Activated naive CD4-positive, alpha-beta T cell treated with anti-CD3 and anti-CD28 coated beads, Interleukin-2, amount 50 U/mL, for 16 hours (primary cell): ENCODE results near the gene JADE2.
"Not testable (repeated sequence)": the region's sequence is repeated elsewhere in the genome, so short reads cannot be mapped to it uniquely, and the experiment has no call there.

Experiments used
- DNase-seq: peaks from one replicate; pipeline ENCODE4 v3.0.0-alpha.2; 2020

JADE2 gene

DNA sequence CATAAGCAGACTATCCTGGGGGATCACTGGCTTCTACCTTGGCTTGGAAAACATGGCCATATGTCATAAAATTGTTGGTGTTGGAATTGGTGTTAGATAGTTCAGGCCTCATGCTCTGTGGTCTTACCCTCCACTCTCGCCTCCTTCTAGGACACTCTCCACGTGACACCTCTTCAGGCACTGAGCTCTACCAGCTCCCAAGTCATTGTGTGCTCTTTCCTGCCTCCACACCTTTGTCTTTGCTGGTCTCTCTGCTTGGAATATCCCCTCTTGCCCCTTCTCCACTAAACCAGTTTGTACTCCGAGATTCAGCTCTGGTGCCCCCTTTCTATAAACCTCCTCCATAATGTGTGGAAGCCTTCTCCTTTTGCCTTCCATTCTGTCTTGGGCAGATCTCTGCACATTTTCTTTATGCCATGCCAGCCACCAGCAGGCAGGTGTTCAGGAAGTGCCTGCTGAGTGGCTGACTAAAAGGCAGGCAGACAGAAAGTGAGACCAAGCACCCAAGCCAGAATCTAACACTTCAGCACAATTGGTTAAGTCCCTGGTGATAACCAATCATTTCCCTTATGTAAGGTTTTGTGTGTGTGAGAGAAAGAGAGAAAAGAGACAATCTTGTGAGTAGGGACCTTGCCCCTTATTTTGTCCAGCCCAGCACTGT, 69.5 kb downstream of the JADE2 start:
- no peak for DNase-seq

DNA sequence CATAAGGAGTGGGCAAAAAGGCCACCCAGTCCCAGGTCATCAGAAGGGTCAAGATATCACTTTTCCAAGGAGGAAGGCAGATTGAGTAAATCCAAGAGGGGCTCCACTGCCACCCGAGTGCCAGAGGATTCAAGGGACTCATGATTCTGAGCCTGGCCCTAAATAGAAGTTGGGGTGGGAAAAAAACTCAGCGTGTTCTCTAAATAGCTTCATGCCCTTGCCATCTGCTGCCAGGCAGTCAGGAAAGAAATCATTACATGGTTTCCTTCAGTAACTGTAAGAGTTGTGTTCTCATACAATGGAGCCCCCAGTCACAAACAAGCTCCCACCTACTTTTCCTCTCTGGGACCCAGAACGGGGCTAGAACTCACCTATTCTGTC, 70.0 kb downstream of the JADE2 start:
- DNase-seq, result no peak

DNA sequence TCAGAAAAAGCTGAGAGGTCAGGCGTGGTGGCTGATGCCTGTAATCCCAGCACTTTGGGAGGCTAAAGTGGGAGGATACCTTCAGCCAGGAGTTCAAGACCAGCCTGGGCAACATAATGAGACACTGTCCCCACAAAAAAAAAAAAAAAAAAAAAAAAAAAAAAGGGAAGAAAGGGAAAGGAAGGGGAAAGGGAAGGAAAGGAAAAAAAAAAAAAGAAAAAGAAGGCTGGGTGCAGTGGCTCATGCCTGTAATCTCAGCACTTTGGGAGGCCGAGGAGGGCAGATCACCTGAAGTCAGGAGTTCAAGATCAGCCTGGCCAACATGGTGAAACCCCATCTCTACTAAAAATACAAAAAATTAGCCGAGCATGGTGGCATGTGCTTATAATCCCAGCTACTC, 74.3 kb downstream of the JADE2 start:
- DNase-seq, result not testable (repeated sequence)

DNA sequence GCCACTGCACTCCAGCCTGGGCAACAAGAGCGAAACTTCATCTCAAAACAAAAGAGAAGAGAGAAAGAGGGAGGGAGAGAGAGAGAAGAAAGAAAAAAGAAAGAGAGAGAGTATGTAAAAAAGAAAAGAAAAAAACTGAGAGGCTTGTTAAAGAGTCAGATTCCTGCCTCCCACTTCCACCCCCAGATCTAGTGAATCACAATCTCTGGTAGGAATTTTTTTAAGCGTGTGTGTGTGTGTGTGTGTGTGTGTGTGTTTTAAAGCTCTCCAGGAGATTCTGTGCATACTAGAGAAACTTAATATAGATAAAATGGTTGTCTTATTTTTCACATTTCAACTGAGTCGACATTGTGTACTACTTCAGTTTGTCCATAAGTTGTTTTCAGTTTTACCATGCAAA, 75.1 kb downstream of the JADE2 start:
- no peak for DNase-seq

DNA sequence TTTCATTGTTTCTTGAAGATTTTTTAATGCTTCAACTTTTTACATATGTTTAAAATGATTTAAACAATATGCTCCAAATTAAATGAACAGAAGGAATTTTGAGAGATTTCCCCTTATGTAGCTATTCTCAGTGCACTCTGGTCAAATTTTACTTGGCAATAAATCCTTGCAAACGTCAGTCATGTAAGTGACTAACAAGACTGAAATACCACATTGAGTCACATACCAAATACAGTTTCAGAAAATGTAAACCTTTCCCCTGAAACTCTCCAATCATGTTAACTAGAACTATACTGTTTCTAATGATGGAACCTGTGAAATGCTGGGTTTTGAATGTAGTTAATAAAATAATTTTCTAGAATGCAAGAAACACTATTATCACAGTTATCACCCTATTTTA, 77.6 kb downstream of the JADE2 start:
- DNase-seq, result no peak

DNA sequence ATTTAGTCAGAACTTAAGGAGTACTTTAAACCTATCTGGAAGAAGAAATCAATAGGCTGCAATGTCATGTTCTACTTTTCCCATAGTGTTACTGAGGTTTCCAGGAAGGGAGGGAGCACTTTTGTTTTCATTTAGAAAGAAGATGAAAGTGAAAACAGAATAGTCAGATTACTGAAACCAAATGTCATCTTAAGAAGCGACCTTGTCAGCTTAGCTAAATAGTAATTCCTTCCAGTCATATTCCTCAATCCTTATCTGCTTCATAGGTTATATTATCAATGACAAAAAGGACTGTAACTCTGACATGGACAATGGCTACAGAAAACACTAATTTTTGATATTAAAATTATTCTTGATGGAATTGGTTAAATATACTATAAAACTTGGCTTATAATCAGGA, 79.4 kb downstream of the JADE2 start:
- DNase-seq, result no peak

DNA sequence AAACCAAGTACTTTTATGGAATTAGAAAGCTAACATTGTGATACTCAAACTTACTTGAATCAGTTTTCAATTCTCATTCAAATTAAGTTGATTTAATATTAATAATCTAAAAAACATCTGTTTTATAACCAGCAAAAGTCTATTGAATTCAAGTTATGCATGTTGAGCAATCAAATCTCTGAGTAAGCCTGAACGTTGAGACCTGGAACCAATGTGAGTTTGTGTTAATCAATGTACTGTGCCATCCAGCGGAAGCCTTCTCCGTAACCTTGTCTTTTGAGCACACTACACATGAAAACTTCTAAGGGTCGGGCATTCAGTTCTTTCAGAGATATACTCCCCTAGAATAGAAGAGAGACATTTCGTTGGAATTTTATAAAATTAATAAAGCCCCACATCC, 81.3 kb downstream of the JADE2 start:
- DNase-seq, result no peak

DNA sequence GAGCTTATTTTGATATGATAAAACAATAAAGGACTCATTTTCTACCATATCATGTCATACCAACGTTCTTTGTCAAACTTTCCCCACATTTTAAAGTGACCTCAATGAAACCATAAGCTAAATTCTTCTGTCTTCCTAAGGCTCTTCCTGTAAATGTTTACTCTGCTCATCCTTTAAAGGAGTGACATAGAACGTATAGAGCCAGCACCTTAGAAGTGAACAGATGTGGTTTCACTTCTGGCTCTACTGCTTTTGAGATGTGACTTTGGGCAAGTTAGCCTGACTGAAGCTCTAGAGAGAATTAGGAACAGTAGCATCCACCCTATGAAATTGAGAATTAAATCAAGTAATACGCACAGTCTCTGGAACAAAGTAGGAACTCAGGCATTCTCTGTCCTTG, 83.1 kb downstream of the JADE2 start:
- no peak for DNase-seq

DNA sequence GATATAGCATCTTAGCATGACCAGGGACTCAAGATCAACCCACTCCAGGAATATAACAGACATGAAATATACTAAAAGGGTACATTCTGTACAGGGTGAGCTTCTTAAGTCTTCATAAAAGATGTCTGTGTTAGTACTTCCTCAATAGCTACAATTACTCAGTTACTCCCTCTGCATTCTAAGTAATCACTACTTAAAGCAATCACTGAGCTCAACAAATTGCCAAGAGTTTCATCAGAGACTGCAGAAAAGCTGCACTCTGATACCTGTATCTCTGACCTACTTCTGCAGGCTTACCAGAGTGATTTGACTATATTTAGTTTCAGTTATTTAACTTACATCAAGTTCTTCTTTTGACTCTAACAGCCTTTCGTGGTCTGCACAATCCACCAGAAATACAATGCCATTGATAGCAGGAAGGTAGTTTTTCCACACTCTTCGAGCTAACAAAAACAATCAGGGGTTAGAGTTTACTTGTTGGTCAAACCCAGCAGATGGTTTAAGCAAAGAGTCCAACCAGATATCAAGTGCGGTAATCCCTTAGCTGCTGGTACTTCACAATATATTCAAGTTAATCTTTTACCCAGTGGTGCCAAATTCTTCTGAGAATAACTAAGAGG, 83.9 kb downstream of the JADE2 start:
- DNase-seq, result no peak

DNA sequence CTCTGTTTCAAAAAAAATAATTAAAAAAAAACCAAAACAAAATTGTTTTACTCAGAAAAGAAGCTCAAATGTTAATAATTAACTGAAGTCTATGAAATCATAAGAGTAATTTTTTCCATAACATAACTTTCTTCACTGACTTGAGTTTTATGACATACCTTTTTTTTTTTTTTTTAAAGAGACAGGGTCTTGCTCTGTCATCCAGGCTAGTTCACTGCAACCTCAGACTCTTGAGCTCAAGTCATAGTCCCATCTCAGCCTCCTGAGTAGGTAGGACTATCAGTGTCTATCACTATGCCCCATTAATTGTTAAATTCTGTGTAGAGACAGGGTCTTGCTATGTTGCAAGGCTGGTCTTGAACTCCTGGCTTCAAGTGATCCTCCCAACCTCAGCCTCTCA, 85.3 kb downstream of the JADE2 start:
- DNase-seq, result no peak

DNA sequence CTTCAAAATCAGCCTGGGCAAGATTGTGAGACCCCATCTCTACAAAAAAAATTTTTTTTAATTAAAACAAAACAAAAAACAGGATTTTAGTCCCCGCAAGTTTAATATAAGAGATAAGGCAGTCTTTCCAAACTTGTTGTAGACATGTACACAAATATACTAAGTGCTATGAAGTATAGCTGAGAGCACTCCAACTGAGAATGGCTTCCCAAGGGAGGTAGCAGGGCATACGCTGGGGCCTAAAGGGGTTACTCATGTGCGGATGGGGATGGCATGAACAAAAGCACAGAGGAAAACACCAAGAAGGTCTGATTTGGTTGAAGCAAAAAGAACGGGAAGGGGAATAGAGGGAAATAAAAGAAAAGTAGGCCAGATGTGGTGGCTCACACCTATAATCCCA, 86.0 kb downstream of the JADE2 start:
- no peak for DNase-seq

DNA sequence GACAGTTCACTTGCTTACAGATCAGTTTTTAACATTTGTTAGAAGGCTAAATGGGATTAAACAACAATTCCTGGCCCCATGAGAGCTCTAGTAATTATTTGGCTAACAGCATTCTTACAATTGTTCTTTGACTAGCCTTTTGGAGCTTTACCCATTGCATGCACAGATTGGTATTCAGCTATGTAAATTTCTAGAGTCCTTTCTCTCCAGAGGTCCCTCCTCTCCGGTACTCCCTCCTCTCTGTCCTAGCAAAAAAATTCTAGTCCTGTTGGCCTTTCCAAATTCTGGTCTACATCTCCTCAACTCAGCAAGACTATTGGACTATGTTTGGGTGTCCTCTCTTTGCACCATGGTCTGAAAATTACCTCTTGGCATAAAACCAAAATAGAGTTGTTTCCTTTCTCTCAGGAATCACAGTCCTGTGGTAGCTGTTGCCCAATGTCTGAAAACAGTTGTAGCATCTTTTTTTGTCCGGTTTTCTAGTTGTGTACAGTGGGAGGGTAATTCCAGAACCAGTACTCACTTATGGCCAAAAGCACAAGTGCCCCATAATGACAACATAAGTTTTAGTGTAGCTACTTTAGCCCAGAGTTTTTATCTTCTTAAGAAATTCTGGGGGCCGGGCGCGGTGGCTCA, 89.1 kb downstream of the JADE2 start:
- no peak for DNase-seq

DNA sequence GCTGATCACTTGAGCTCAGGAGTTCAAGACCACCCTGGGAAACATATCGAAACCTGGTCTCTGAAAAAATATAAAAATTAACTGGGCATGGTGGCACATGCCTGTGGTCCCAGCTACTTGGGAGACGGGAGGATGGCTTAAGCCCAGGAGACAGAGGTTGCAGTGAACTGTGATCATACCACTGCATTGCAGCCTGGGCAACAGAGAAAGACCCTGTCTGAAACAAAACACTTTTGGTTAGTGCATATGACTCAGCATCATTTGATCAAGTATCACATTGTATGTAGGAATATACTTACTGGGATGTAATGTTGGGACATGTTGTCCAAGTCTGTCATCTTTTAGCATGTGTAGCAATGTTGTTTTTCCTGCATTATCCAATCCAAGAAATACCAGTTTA, 95.2 kb downstream of the JADE2 start:
- DNase-seq, result no peak

DNA sequence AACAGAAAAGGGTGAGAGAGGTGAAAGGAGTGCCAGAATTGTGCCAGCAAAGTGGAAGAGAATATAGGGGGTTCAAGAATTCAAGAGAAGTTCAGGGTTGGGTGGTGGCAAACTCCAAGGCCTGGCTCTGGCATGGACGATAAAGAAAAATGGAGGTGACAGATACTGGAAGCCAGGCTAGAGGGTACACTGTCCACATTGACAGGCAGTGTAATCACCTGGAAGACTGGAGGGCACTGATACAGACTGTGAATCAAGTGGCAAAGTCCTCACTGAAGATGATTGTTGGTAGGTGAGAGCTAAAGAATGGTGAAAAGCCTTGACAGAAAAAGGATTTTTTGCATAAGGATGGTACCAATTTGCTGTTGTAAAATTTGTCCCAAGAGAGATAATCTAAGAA, 100.1 kb downstream of the JADE2 start:
- no peak for DNase-seq

DNA sequence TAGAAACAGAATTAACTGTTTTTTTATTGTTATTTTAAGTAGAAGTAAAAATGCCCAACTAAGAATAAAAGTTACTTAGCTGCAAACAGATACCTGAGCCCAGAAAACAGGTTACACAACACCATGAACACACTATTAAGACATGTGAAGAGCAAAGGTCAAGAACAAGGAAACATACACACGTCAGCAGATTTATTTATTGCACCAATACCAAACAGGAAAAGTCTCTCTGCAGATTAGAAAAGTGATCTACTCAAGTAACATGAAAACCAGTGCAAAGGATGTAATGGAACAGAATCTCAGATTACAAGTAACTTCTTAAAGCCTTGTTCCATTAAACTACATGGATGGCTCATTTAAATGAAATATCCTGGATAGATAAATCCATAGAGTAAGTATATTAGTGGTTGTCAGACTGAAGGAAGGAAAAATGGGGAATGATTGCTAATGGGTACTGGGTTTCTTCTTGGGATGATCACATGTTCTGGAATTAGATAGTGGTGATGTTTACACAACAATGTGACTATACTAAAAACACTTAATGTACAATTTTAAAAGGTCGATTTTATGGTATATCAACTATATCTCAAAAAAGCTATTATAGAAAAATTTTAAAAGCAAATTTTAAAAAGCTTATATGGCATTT, 101.0 kb downstream of the JADE2 start:
- no peak for DNase-seq
